H9 (cell line): ENCODE measurements around the gene UGT1A7. TPM values are rescaled to one million over a fixed set of nuclear protein-coding genes. Genes with fewer than 3 reads are reported as not detected.

ENCODE experiments used
- DNase-seq: peaks from one replicate; pipeline ENCODE4 v3.0.0-alpha.2; 2017
- H2AFZ ChIP-seq: one replicate; pipeline ENCODE4 v1.6.1; 2013; ENCODE audit warnings: mild to moderate bottlenecking, low read length, control low read depth, moderate library complexity
- H2AK5ac ChIP-seq: 2 replicates; pipeline ENCODE4 v1.6.1; 2013; ENCODE audit warnings: low read length, control low read depth, mixed read lengths; ENCODE audit not compliant: insufficient read length
- H2BK120ac ChIP-seq: one replicate; pipeline ENCODE4 v1.6.1; 2013; ENCODE audit warnings: low read depth, mild to moderate bottlenecking, low read length, control low read depth, inconsistent platforms; ENCODE audit not compliant: poor library complexity, severe bottlenecking
- H2BK12ac ChIP-seq: 2 replicates; pipeline ENCODE4 v1.6.1; 2013; ENCODE audit warnings: low read length, control low read depth, mixed read lengths, low read depth; ENCODE audit not compliant: insufficient read length
- H2BK15ac ChIP-seq: 2 replicates; pipeline ENCODE4 v1.6.1; 2013; ENCODE audit warnings: low read depth, low read length, control low read depth
- H2BK20ac ChIP-seq: one replicate; pipeline ENCODE4 v1.6.1; 2013; ENCODE audit warnings: low read depth, mild to moderate bottlenecking, low read length, control low read depth, inconsistent platforms; ENCODE audit not compliant: poor library complexity, severe bottlenecking
- H2BK5ac ChIP-seq: 2 replicates; pipeline ENCODE4 v1.6.1; 2013; ENCODE audit warnings: low read length, control low read depth, mixed read lengths; ENCODE audit not compliant: insufficient read length
- H3K14ac ChIP-seq: 2 replicates; pipeline ENCODE4 v1.6.1; 2013; ENCODE audit warnings: low read length, control low read depth; ENCODE audit not compliant: insufficient read depth
- H3K18ac ChIP-seq: 2 replicates; pipeline ENCODE4 v1.6.1; 2013; ENCODE audit warnings: low read depth, mild to moderate bottlenecking, mixed read lengths, low read length, control low read depth; ENCODE audit not compliant: insufficient read length
- H3K23ac ChIP-seq: 2 replicates; pipeline ENCODE4 v1.6.1; 2013; ENCODE audit warnings: low read length, control low read depth, mixed read lengths, low read depth; ENCODE audit not compliant: insufficient read length
- H3K23me2 ChIP-seq: 2 replicates; pipeline ENCODE4 v1.6.1; 2013; ENCODE audit warnings: low read depth, mild to moderate bottlenecking, mixed read lengths, low read length, control low read depth; ENCODE audit not compliant: insufficient read length, poor library complexity, severe bottlenecking
- H3K27ac ChIP-seq: 2 replicates; pipeline ENCODE4 v1.5.1; 2013; ENCODE audit warnings: low read length, control low read depth, mixed read lengths, low read depth; ENCODE audit not compliant: insufficient read length
- H3K27me3 ChIP-seq: 2 replicates; pipeline ENCODE4 v1.6.1; 2013; ENCODE audit warnings: low read length, control low read depth, inconsistent platforms; ENCODE audit not compliant: insufficient read depth
- H3K4ac ChIP-seq: 2 replicates; pipeline ENCODE4 v1.6.1; 2013; ENCODE audit warnings: low read depth, mild to moderate bottlenecking, control low read depth, inconsistent platforms, low read length, moderate library complexity
- H3K4me1 ChIP-seq: 2 replicates; pipeline ENCODE4 v1.6.1; 2013; ENCODE audit warnings: low read length, control low read depth, inconsistent platforms; ENCODE audit not compliant: insufficient read depth
- H3K4me2 ChIP-seq: 2 replicates; pipeline ENCODE4 v1.6.1; 2013; ENCODE audit warnings: low read length, control low read depth, mixed read lengths; ENCODE audit not compliant: insufficient read length, insufficient read depth
- H3K56ac ChIP-seq: 2 replicates; pipeline ENCODE4 v1.6.1; 2013; ENCODE audit warnings: low read depth, mild to moderate bottlenecking, mixed read lengths, low read length, control low read depth; ENCODE audit not compliant: insufficient read length
- H3K79me1 ChIP-seq: 2 replicates; pipeline ENCODE4 v1.6.1; 2013; ENCODE audit warnings: low read depth, mild to moderate bottlenecking, moderate library complexity, low read length, control low read depth, inconsistent platforms; ENCODE audit not compliant: insufficient read depth, poor library complexity, severe bottlenecking
- H3K79me2 ChIP-seq: 2 replicates; pipeline ENCODE4 v1.6.1; 2013; ENCODE audit warnings: low read length, control low read depth, inconsistent platforms; ENCODE audit not compliant: insufficient read depth
- H3K9ac ChIP-seq: 2 replicates; pipeline ENCODE4 v1.6.1; 2013; ENCODE audit warnings: low read length, control low read depth, mixed read lengths; ENCODE audit not compliant: insufficient read length; ENCODE audit errors: extremely low read depth
- H3K9me3 ChIP-seq: one replicate; pipeline ENCODE4 v1.6.1; 2013; ENCODE audit warnings: low read depth, low read length, inconsistent platforms; ENCODE audit not compliant: control insufficient read depth
- H3T11ph ChIP-seq: one replicate; pipeline ENCODE4 v1.6.1; 2013; ENCODE audit warnings: mild to moderate bottlenecking, low read length, control low read depth, inconsistent platforms
- H4K20me1 ChIP-seq: one replicate; pipeline ENCODE4 v1.6.1; 2013; ENCODE audit not compliant: control insufficient read depth, insufficient read length, insufficient read depth
- H4K5ac ChIP-seq: 2 replicates; pipeline ENCODE4 v1.6.1; 2013; ENCODE audit warnings: low read depth, mild to moderate bottlenecking, mixed read lengths, low read length, control low read depth; ENCODE audit not compliant: insufficient read length
- H4K8ac ChIP-seq: replicated peaks from 2 replicates; pipeline ENCODE4 v1.6.1; 2013; ENCODE audit warnings: low read length, control low read depth, mixed read lengths, low read depth; ENCODE audit not compliant: insufficient read length
- H4K91ac ChIP-seq: 2 replicates; pipeline ENCODE4 v1.6.1; 2013; ENCODE audit warnings: low read depth, mild to moderate bottlenecking, moderate library complexity, mixed read lengths, low read length, control low read depth; ENCODE audit not compliant: insufficient read length
- H3K27ac Mint-ChIP-seq, 3 experiments: 2 replicates in 2 of 3; 3 replicates in 1 of 3; pipeline ENCODE4 v1.8.0; 2020 to 2021; ENCODE audit warnings: mixed read lengths in 3 of 3, mild to moderate bottlenecking in 1 of 3, moderate library complexity in 1 of 3
- H3K27me3 Mint-ChIP-seq: 2 replicates; pipeline ENCODE4 v1.8.0; 2021; ENCODE audit warnings: low read depth, mild to moderate bottlenecking, moderate library complexity, mixed read lengths
- H3K36me3 Mint-ChIP-seq, 3 experiments: 2 replicates in 2 of 3; 3 replicates in 1 of 3; pipeline ENCODE4 v1.8.0; 2020 to 2021; ENCODE audit warnings: low read depth in 3 of 3, mixed read lengths in 3 of 3; ENCODE audit not compliant: insufficient read depth in 1 of 3
- H3K4me1 Mint-ChIP-seq, 2 experiments: 2 replicates each; pipeline ENCODE4 v1.8.0; 2020; ENCODE audit warnings: mixed read lengths in 2 of 2
- H3K4me3 Mint-ChIP-seq, 2 experiments: 2 replicates in 1 of 2; 3 replicates in 1 of 2; pipeline ENCODE4 v1.8.0; 2020 to 2021; ENCODE audit warnings: mild to moderate bottlenecking in 2 of 2, mixed read lengths in 2 of 2, moderate library complexity in 1 of 2
- H3K9me3 Mint-ChIP-seq, 2 experiments: 2 replicates in 1 of 2; 3 replicates in 1 of 2; pipeline ENCODE4 v1.8.0; 2020; ENCODE audit warnings: mild to moderate bottlenecking in 2 of 2, mixed read lengths in 2 of 2, moderate library complexity in 1 of 2
- WGBS: extraction: QIAGEN DNeasy Blood & Tissue Kit; methylation state at CpG from one replicate; pipeline ENCODE4 v1.1.7; 2013; ENCODE audit warnings: missing lambda C conversion rate, low lambda C conversion rate, mixed read lengths; ENCODE audit not compliant: insufficient read length; ENCODE audit errors: extremely low coverage; 5-methylcytosine and 5-hydroxymethylcytosine counted together
- total RNA-seq: library from RNA; stranded (reverse); gene quantifications from 2 replicates; pipeline ENCODE4 v1.2.1, GENCODE V29; 2021
- TF ChIP-seq, protein P1 (sequence below): fragments of 200-600 bp; sonication (generic); conservative IDR thresholded peaks from 3 replicates; pipeline ENCODE4 v1.8.0; 2021; ENCODE audit warnings: antibody characterized with exemption, mild to moderate bottlenecking

The UGT1A7 gene
- total RNA-seq, 1 experiment from 2014 or later, result not detected

- H3K9ac ChIP-seq, result no peak overlapping the region
- no peaks in the 10 kb centered on the region for H3K79me1 ChIP-seq
- no peak overlapping the region for H3T11ph ChIP-seq
- no peak overlapping the region for H3K23ac ChIP-seq
- no peak overlapping the region for H3K18ac ChIP-seq
- Mint-ChIP-seq H3K4me1 (no peaks in the 10 kb centered on the region), H3K9me3 (peaks cover 14 to 21% of the 10 kb centered on the region in 2 experiments; a peak in 4 of 5 replicates), H3K4me3 (no peak overlapping the region), H3K36me3 (peaks cover 1 to 4% (median 3%) of the 10 kb centered on the region in 3 experiments; a peak in 4 of 7 replicates), H3K27me3 (peaks cover 12% of the 10 kb centered on the region; the same call in 1 of the 2 replicates), H3K27ac (no peak overlapping the region)
- H4K5ac ChIP-seq, result no peak overlapping the region
- no peak overlapping the region for H2BK5ac ChIP-seq
- peaks cover 4% of the 10 kb centered on the region for H3K9me3 ChIP-seq
- no peak overlapping the region; the same call in 1 of the 2 replicates for H3K14ac ChIP-seq
- H4K20me1 ChIP-seq, result no peaks in the 10 kb centered on the region
- TF ChIP-seq, protein P1, sequence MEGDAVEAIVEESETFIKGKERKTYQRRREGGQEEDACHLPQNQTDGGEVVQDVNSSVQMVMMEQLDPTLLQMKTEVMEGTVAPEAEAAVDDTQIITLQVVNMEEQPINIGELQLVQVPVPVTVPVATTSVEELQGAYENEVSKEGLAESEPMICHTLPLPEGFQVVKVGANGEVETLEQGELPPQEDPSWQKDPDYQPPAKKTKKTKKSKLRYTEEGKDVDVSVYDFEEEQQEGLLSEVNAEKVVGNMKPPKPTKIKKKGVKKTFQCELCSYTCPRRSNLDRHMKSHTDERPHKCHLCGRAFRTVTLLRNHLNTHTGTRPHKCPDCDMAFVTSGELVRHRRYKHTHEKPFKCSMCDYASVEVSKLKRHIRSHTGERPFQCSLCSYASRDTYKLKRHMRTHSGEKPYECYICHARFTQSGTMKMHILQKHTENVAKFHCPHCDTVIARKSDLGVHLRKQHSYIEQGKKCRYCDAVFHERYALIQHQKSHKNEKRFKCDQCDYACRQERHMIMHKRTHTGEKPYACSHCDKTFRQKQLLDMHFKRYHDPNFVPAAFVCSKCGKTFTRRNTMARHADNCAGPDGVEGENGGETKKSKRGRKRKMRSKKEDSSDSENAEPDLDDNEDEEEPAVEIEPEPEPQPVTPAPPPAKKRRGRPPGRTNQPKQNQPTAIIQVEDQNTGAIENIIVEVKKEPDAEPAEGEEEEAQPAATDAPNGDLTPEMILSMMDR, result no peak
- H2AK5ac ChIP-seq, result no peak overlapping the region
- no peak overlapping the region for H3K4me2 ChIP-seq
- H3K56ac ChIP-seq, result no peak overlapping the region
- no peak overlapping the region for H2BK12ac ChIP-seq
- WGBS, result no CpG with 5 or more reads among the region's 4 CpGs
- no peak overlapping the region for H4K91ac ChIP-seq
- no peaks in the 10 kb centered on the region for H3K79me2 ChIP-seq
- no peaks in the 10 kb centered on the region for H3K4me1 ChIP-seq
- H2BK20ac ChIP-seq, result no peak overlapping the region
- no peak overlapping the region for H2BK15ac ChIP-seq
- no peaks in the 10 kb centered on the region for H3K23me2 ChIP-seq
- H3K27me3 ChIP-seq, result no peaks in the 10 kb centered on the region
- H4K8ac ChIP-seq, result no peak overlapping the region
- no peak overlapping the region for H2BK120ac ChIP-seq
- no peak for DNase-seq
- H2AFZ ChIP-seq, result no peak overlapping the region
- H3K27ac ChIP-seq, result no peak overlapping the region
- H3K4ac ChIP-seq, result no peak overlapping the region
Measured at GRCh38 chr2:233779722-233780121, 98.0 kb downstream of the UGT1A7 start.
